H1 (cell line): ENCODE results near the gene PSIP1. TPM values are rescaled to one million over a fixed set of nuclear protein-coding genes. Genes with fewer than 3 reads are reported as not detected.

Source experiments
- CTCF ChIA-PET: fragments of 300-600 bp; sonication (Branson Sonifier 250); formaldehyde crosslinking; loops from one replicate; lab custom pipeline; 2021; ENCODE audit not compliant: partially characterized antibody; lab: Charles Lee
- POLR2A ChIA-PET: fragments of 300-600 bp; sonication (Branson Sonifier 250); formaldehyde crosslinking; loops from one replicate; lab custom pipeline; 2021; ENCODE audit warnings: inconsistent platforms; ENCODE audit not compliant: partially characterized antibody; lab: Charles Lee
- DNase-seq, 2 experiments: peaks; one replicate each; pipeline versions ENCODE4 v3.0.0 to v3.0.0-alpha.2; 2010 to 2022; ENCODE audit warnings: low spot score in 2 of 2, low read depth in 1 of 2, mixed read lengths in 1 of 2
- FAIRE-seq: peaks from 2 replicates; lab custom pipeline; 2011; peaks lifted over from hg19 to GRCh38; lab: Jason Lieb, UNC
- H2AFZ ChIP-seq: 2 replicates; pipeline ENCODE4 v1.8.1; 2012; ENCODE audit warnings: low read length, inconsistent platforms
- H2AK5ac ChIP-seq: 2 replicates; pipeline ENCODE4 v1.6.1; 2013; ENCODE audit warnings: low read depth, low read length
- H2BK120ac ChIP-seq: replicated peaks from 2 replicates; pipeline ENCODE3; 2013; ENCODE audit warnings: low read depth, low read length, inconsistent platforms
- H2BK12ac ChIP-seq: 2 replicates; pipeline ENCODE4 v1.6.1; 2013; ENCODE audit warnings: low read depth, low read length
- H2BK15ac ChIP-seq: 2 replicates; pipeline ENCODE4 v1.6.1; 2013; ENCODE audit warnings: low read length
- H2BK20ac ChIP-seq: 2 replicates; pipeline ENCODE4 v1.6.1; 2013; ENCODE audit warnings: low read length
- H2BK5ac ChIP-seq: 2 replicates; pipeline ENCODE4 v1.6.1; 2013; ENCODE audit warnings: low read depth, low read length
- H3K14ac ChIP-seq: 2 replicates; pipeline ENCODE4 v1.6.1; 2013; ENCODE audit warnings: inconsistent platforms; ENCODE audit not compliant: insufficient read length
- H3K18ac ChIP-seq: 2 replicates; pipeline ENCODE4 v1.6.1; 2013; ENCODE audit warnings: low read length; ENCODE audit errors: extremely low read depth
- H3K23ac ChIP-seq: 2 replicates; pipeline ENCODE4 v1.6.1; 2013; ENCODE audit warnings: inconsistent platforms; ENCODE audit not compliant: insufficient read length
- H3K23me2 ChIP-seq: 2 replicates; pipeline ENCODE4 v1.6.1; 2013; ENCODE audit warnings: low read depth, low read length
- H3K27ac ChIP-seq: 2 replicates; pipeline ENCODE4 v1.6.1; 2011; ENCODE audit warnings: low read depth, low read length, inconsistent platforms
- H3K27me3 ChIP-seq, 4 experiments: replicated peaks in 1 of 4; 1 replicate in 1 of 4; 2 replicates in 3 of 4; pipeline versions ENCODE4 v1.6.1 to v1.8.1; 2011 to 2013; ENCODE audit warnings: low read length in 3 of 4, mild to moderate bottlenecking in 3 of 4, inconsistent platforms in 2 of 4, mixed read lengths in 2 of 4, moderate library complexity in 1 of 4; ENCODE audit not compliant: control insufficient read depth in 3 of 4, insufficient read depth in 3 of 4; ENCODE audit errors: extremely low read depth in 1 of 4
- H3K36me3 ChIP-seq, 4 experiments: 2 replicates each; pipeline versions ENCODE4 v1.6.1 to v1.8.1; 2011 to 2013; ENCODE audit warnings: mild to moderate bottlenecking in 4 of 4, low read length in 3 of 4, moderate library complexity in 2 of 4, control low read depth in 1 of 4, inconsistent platforms in 1 of 4; ENCODE audit not compliant: insufficient read depth in 4 of 4, control insufficient read depth in 2 of 4
- H3K4ac ChIP-seq: replicated peaks from 2 replicates; pipeline ENCODE3; 2013; ENCODE audit warnings: low read length, low read depth, mixed read lengths, inconsistent platforms; ENCODE audit not compliant: insufficient read length
- H3K4me1 ChIP-seq, 4 experiments: replicated peaks in 1 of 4; 1 replicate in 1 of 4; 2 replicates in 3 of 4; pipeline versions ENCODE4 v1.6.1 to v1.8.1; 2011 to 2013; ENCODE audit warnings: low read length in 3 of 4, inconsistent platforms in 2 of 4, mixed read lengths in 1 of 4; ENCODE audit not compliant: insufficient read depth in 4 of 4, control insufficient read depth in 3 of 4
- H3K4me2 ChIP-seq, 2 experiments: 2 replicates each; pipeline versions ENCODE4 v1.6.1 to v1.8.1; 2011 to 2013; ENCODE audit warnings: low read depth in 2 of 2, low read length in 2 of 2, control low read depth in 1 of 2, inconsistent platforms in 1 of 2, mild to moderate bottlenecking in 1 of 2; ENCODE audit not compliant: insufficient read depth in 1 of 2
- H3K4me3 ChIP-seq, 4 experiments: fragments of 200-600, 300-600 bp in 1 of 4; sonication (generic), shearing (Covaris generic), sonication (Bioruptor Twin) in 1 of 4; 2 replicates each; pipeline versions ENCODE4 v1.5.1 to v1.8.1; 2011 to 2016; ENCODE audit warnings: low read length in 4 of 4, low read depth in 3 of 4, control low read depth in 2 of 4, inconsistent platforms in 2 of 4, mild to moderate bottlenecking in 2 of 4, mixed read lengths in 1 of 4, moderate library complexity in 1 of 4; ENCODE audit not compliant: insufficient read depth in 2 of 4; ENCODE audit errors: extremely low read depth in 1 of 4
- H3K56ac ChIP-seq: replicated peaks from 2 replicates; pipeline ENCODE3; 2013; ENCODE audit warnings: low read depth, mild to moderate bottlenecking, mixed read lengths, low read length, inconsistent platforms; ENCODE audit not compliant: insufficient read length
- H3K79me1 ChIP-seq: 2 replicates; pipeline ENCODE4 v1.6.1; 2013; ENCODE audit warnings: low read depth, low read length, control low read depth
- H3K79me2 ChIP-seq, 2 experiments: 2 replicates each; pipeline versions ENCODE4 v1.6.1 to v1.8.1; 2012 to 2013; ENCODE audit warnings: low read length in 2 of 2, mild to moderate bottlenecking in 2 of 2, inconsistent platforms in 1 of 2; ENCODE audit not compliant: insufficient read depth in 2 of 2, control insufficient read depth in 1 of 2
- H3K9ac ChIP-seq, 4 experiments: replicated peaks in 1 of 4; 1 replicate in 1 of 4; 2 replicates in 3 of 4; pipeline versions ENCODE4 v1.6.1 to v1.8.1; 2011 to 2013; ENCODE audit warnings: low read depth in 3 of 4, low read length in 3 of 4, control low read depth in 2 of 4, mild to moderate bottlenecking in 2 of 4, moderate library complexity in 2 of 4, inconsistent platforms in 1 of 4; ENCODE audit errors: extremely low read depth in 1 of 4
- H3K9me3 ChIP-seq, 2 experiments: 2 replicates each; pipeline versions ENCODE4 v1.6.1 to v1.8.1; 2012 to 2013; ENCODE audit warnings: mild to moderate bottlenecking in 2 of 2, moderate library complexity in 2 of 2, control low read depth in 1 of 2, inconsistent platforms in 1 of 2, low read depth in 1 of 2, low read length in 1 of 2, mixed read lengths in 1 of 2; ENCODE audit not compliant: insufficient read depth in 2 of 2
- H4K20me1 ChIP-seq, 2 experiments: replicated peaks in 1 of 2; 2 replicates each; pipeline versions ENCODE3 to v1.8.1; 2011 to 2013; ENCODE audit warnings: inconsistent platforms in 2 of 2, low read length in 2 of 2, mild to moderate bottlenecking in 1 of 2; ENCODE audit not compliant: insufficient read depth in 2 of 2, control insufficient read depth in 1 of 2
- H4K5ac ChIP-seq: 2 replicates; pipeline ENCODE4 v1.6.1; 2013; ENCODE audit warnings: low read length, low read depth, mixed read lengths, inconsistent platforms; ENCODE audit not compliant: insufficient read length
- H4K8ac ChIP-seq: 2 replicates; pipeline ENCODE4 v1.8.0; 2013; ENCODE audit warnings: mild to moderate bottlenecking, moderate library complexity, low read length, inconsistent platforms; ENCODE audit not compliant: insufficient read depth; ENCODE audit errors: extremely low read depth
- H4K91ac ChIP-seq: replicated peaks from 2 replicates; pipeline ENCODE3; 2013; ENCODE audit warnings: low read length, mixed read lengths, inconsistent platforms; ENCODE audit not compliant: insufficient read length
- ASH2L ChIP-seq: fragments of 200-600, 300-600 bp; sonication (generic); IDR thresholded peaks from one replicate; pipeline ENCODE4 v1.7.1; 2017; ENCODE audit warnings: low read length
- ATF2 ChIP-seq: IDR thresholded peaks from 2 replicates; pipeline ENCODE4 v1.6.1; 2012; ENCODE audit warnings: low read length, inconsistent platforms
- E2F6 ChIP-seq: IDR thresholded peaks from 2 replicates; pipeline ENCODE4 v1.6.1; 2012; ENCODE audit warnings: inconsistent platforms
- EGR1 ChIP-seq: IDR thresholded peaks from 2 replicates; pipeline ENCODE4 v1.6.1; 2011; ENCODE audit warnings: low read depth, low read length, borderline replicate concordance
- GABPA ChIP-seq: IDR thresholded peaks from 2 replicates; pipeline ENCODE4 v1.6.1; 2011; ENCODE audit warnings: mild to moderate bottlenecking, low read length, moderate library complexity, borderline replicate concordance; ENCODE audit not compliant: insufficient read depth
- JUN ChIP-seq: IDR thresholded peaks from 2 replicates; pipeline ENCODE4 v1.6.1; 2011; ENCODE audit warnings: low read depth, mild to moderate bottlenecking, improper control_type of control experiment, low read length
- MAX ChIP-seq: IDR thresholded peaks from 2 replicates; pipeline ENCODE4 v1.6.1; 2012; ENCODE audit warnings: inconsistent platforms
- POLR2AphosphoS5 ChIP-seq: IDR thresholded peaks from 2 replicates; pipeline ENCODE4 v1.6.1; 2011; ENCODE audit warnings: low read depth, low read length
- RBBP5 ChIP-seq: IDR thresholded peaks from 2 replicates; pipeline ENCODE4 v1.7.1; 2012; ENCODE audit warnings: low read depth, mild to moderate bottlenecking, inconsistent platforms, low read length, moderate library complexity, borderline replicate concordance
- SIRT6 ChIP-seq: IDR thresholded peaks from one replicate; pipeline ENCODE4 v1.7.1; 2012; ENCODE audit warnings: low read length, inconsistent platforms
- USF2 ChIP-seq: IDR thresholded peaks from 2 replicates; pipeline ENCODE4 v1.6.1; 2011; ENCODE audit warnings: low read length, improper control_type of control experiment
- WGBS, 2 experiments: shearing (Covaris generic) in 1 of 2; methylation state at CpG; one replicate each; pipeline versions ENCODE4 v1.1.6 to v1.1.7; 2013 to 2015; ENCODE audit warnings: low lambda C conversion rate in 2 of 2, mixed read lengths in 2 of 2, inconsistent platforms in 1 of 2, low coverage in 1 of 2, missing lambda C conversion rate in 1 of 2; ENCODE audit not compliant: insufficient replicate concordance in 2 of 2, insufficient coverage in 1 of 2, insufficient read length in 1 of 2; ENCODE audit errors: extremely low coverage in 1 of 2, missing lambda C conversion rate in 1 of 2; 5-methylcytosine and 5-hydroxymethylcytosine counted together
- polyA plus RNA-seq, 7 experiments: library from polyadenylated mRNA; depleted of rRNA in 3 of 7; stranded (reverse) in 5 of 7; unstranded in 2 of 7; fragments of >200 nt in 5 of 7; fragments of 200-250 nt in 2 of 7; gene quantifications; 1 replicate in 5 of 7; 2 replicates in 1 of 7; 4 replicates in 1 of 7; pipeline versions ENCODE4 v1.2.1 to v1.2.3, GENCODE V29; 2011 to 2013; ENCODE audit warnings: missing spikeins in 2 of 7, mixed read lengths in 2 of 7
- total RNA-seq: library from RNA; stranded (reverse); fragmentation: NEBNext Ultra II Directional; extraction: Animal tissue kit (Norgen Biotek cat#: 25700); gene quantifications from 2 replicates; pipeline ENCODE4 v1.2.1, GENCODE V29; 2021

The PSIP1 gene
- total and polyA plus RNA-seq, 2 of the 8 experiments (the other 6 are each of a cell fraction or from before 2014, with no cell fraction given): 63.3 to 387 TPM

- no peak overlapping the region for H3K4ac ChIP-seq
- H3K56ac ChIP-seq: no peak overlapping the region
- ChIA-PET CTCF (no interaction called here), POLR2A (no interaction called here)
- H2AFZ ChIP-seq: no peak overlapping the region
- no peak overlapping the region for H2BK5ac ChIP-seq
- 93% methylated on average over 7 of the region's 7 CpGs; no CpG with 5 or more reads in 1 of the 2 experiments for WGBS, 2 experiments
- peaks cover 2 to 56% (median 29%) of the 10 kb centered on the region in 4 experiments; a peak in 6 of 8 replicates for H3K36me3 ChIP-seq
- no peak overlapping the region for H4K91ac ChIP-seq
- no peak overlapping the region for H4K8ac ChIP-seq
- no peak overlapping the region for H3K23ac ChIP-seq
- no peak overlapping the region for H3K4me3 ChIP-seq
- H3K9me3 ChIP-seq: peaks cover 0 to 21% of the 10 kb centered on the region in 2 experiments; a peak in 3 of 4 replicates
- H3K79me1 ChIP-seq: peaks cover 2% of the 10 kb centered on the region; the same call in 1 of the 2 replicates
- H4K20me1 ChIP-seq: no peaks in the 10 kb centered on the region
- H3K9ac ChIP-seq: no peak overlapping the region
- no peak overlapping the region for H4K5ac ChIP-seq
- no peak overlapping the region for H2BK15ac ChIP-seq
- no peak overlapping the region for H2BK20ac ChIP-seq
- no peak overlapping the region for H3K14ac ChIP-seq
- H3K27ac ChIP-seq: no peak overlapping the region
- peaks cover 3 to 48% of the 10 kb centered on the region in 2 experiments; a peak in 3 of 4 replicates for H3K79me2 ChIP-seq
- H3K18ac ChIP-seq: no peak overlapping the region
- no peak overlapping the region for H2BK12ac ChIP-seq
- H3K23me2 ChIP-seq: no peaks in the 10 kb centered on the region
- FAIRE-seq (no peak), DNase-seq (no peak)
- no peaks in the 10 kb centered on the region for H3K4me1 ChIP-seq
- H3K27me3 ChIP-seq: no peaks in the 10 kb centered on the region
- H2BK120ac ChIP-seq: no peak overlapping the region
- no peak overlapping the region for H2AK5ac ChIP-seq
- no peak overlapping the region for H3K4me2 ChIP-seq
- TF ChIP-seq EGR1 (no peak), POLR2AphosphoS5 (no peak), ATF2 (no peak), USF2 (no peak), SIRT6 (no peak), JUN (no peak), ASH2L (no peak), RBBP5 (no peak), MAX (no peak), GABPA (no peak), E2F6 (no peak)
These were observed 71.9 kb downstream of the PSIP1 start for GRCh38 chr9:15438891-15439290.
